Neutrophil (primary cell): ENCODE measurements around the gene EPHA2.

Experiments
- H3K27ac ChIP-seq: fragments of 200-600 bp; sonication (generic); 2 replicates; pipeline ENCODE4 v1.5.1; 2016; ENCODE audit warnings: mild to moderate bottlenecking, moderate library complexity
- H3K27me3 ChIP-seq: fragments of 200-600 bp; sonication (generic); 2 replicates; pipeline ENCODE4 v1.6.0; 2016; ENCODE audit warnings: mild to moderate bottlenecking
- H3K36me3 ChIP-seq: fragments of 200-600 bp; sonication (generic); 2 replicates; pipeline ENCODE4 v1.5.1; 2017
- H3K4me1 ChIP-seq, 2 experiments: fragments of 200-600 bp in 1 of 2; sonication (generic) in 1 of 2; 1 replicate in 1 of 2; 2 replicates in 1 of 2; pipeline versions ENCODE4 v1.5.1 to v1.6.1; 2013 to 2016; ENCODE audit warnings: low read depth in 1 of 2, low read length in 1 of 2, mild to moderate bottlenecking in 1 of 2, moderate library complexity in 1 of 2; ENCODE audit not compliant: control insufficient read depth in 1 of 2, insufficient read depth in 1 of 2
- H3K4me3 ChIP-seq, 2 experiments: fragments of 200-600 bp in 1 of 2; sonication (generic) in 1 of 2; 1 replicate in 1 of 2; 2 replicates in 1 of 2; pipeline ENCODE4 v1.5.1; 2013 to 2016; ENCODE audit warnings: low read depth in 1 of 2, low read length in 1 of 2, mild to moderate bottlenecking in 1 of 2, moderate library complexity in 1 of 2
- H3K9me3 ChIP-seq: fragments of 200-600 bp; sonication (generic); 2 replicates; pipeline ENCODE4 v1.5.1; 2016
- TF ChIP-seq, protein P1 (sequence below): fragments of 200-600 bp; sonication (generic); IDR thresholded peaks from 2 replicates; pipeline ENCODE4 v1.5.1; 2016; ENCODE audit warnings: antibody characterized with exemption

The EPHA2 gene

DNA sequence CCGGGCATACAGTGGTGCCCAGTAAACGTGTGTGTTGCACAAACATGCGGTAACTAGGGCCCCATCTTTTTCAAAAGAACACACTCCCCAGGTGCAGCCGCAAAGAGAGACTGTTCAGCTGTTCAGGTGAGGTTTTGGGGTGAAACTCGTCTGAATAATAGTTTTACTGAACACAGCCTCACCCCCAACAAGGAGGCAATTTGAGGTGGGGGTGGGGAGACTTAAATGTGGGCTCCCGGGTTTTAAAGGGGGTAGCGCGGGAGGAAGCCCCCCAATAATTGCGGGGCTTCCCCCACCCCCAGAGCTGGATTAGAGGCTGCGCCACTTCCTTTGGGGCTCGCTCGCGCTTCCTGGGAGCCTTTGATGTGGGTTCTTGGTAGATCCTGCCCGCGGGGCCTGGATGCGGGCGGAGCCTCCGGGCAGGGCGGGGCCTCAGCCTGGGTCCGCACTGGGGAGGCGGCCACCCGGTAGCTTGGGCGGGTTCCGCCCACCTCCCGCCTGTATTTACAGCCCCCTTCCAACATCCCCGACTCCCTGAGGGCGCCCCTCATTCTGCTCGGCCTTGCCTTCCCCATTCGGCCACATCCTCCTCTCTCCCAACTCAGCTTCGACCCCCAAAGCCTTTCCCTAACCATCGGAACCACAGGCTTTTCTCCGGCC, 6.4 kb upstream of the EPHA2 start:
- no peaks in the 10 kb centered on the region for H3K36me3 ChIP-seq
- TF ChIP-seq, protein P1, sequence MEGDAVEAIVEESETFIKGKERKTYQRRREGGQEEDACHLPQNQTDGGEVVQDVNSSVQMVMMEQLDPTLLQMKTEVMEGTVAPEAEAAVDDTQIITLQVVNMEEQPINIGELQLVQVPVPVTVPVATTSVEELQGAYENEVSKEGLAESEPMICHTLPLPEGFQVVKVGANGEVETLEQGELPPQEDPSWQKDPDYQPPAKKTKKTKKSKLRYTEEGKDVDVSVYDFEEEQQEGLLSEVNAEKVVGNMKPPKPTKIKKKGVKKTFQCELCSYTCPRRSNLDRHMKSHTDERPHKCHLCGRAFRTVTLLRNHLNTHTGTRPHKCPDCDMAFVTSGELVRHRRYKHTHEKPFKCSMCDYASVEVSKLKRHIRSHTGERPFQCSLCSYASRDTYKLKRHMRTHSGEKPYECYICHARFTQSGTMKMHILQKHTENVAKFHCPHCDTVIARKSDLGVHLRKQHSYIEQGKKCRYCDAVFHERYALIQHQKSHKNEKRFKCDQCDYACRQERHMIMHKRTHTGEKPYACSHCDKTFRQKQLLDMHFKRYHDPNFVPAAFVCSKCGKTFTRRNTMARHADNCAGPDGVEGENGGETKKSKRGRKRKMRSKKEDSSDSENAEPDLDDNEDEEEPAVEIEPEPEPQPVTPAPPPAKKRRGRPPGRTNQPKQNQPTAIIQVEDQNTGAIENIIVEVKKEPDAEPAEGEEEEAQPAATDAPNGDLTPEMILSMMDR: no peak
- H3K27me3 ChIP-seq: peaks cover 75% of the 10 kb centered on the region
- no peak overlapping the region for H3K4me3 ChIP-seq
- no peaks in the 10 kb centered on the region for H3K9me3 ChIP-seq
- peaks cover 0 to 4% of the 10 kb centered on the region in 2 experiments for H3K4me1 ChIP-seq
- no peak overlapping the region for H3K27ac ChIP-seq

GRCh38 chr1:16161717-16162116, 5.8 kb upstream of the EPHA2 start:
- Histone ChIP-seq H3K27me3 (peaks cover 75% of the 10 kb centered on the region), H3K27ac (no peak overlapping the region), H3K36me3 (no peaks in the 10 kb centered on the region), H3K9me3 (no peaks in the 10 kb centered on the region), H3K4me3 (no peak overlapping the region), H3K4me1 (peaks cover 4 to 9% of the 10 kb centered on the region in 2 experiments)
- TF ChIP-seq, protein P1: no peak

DNA sequence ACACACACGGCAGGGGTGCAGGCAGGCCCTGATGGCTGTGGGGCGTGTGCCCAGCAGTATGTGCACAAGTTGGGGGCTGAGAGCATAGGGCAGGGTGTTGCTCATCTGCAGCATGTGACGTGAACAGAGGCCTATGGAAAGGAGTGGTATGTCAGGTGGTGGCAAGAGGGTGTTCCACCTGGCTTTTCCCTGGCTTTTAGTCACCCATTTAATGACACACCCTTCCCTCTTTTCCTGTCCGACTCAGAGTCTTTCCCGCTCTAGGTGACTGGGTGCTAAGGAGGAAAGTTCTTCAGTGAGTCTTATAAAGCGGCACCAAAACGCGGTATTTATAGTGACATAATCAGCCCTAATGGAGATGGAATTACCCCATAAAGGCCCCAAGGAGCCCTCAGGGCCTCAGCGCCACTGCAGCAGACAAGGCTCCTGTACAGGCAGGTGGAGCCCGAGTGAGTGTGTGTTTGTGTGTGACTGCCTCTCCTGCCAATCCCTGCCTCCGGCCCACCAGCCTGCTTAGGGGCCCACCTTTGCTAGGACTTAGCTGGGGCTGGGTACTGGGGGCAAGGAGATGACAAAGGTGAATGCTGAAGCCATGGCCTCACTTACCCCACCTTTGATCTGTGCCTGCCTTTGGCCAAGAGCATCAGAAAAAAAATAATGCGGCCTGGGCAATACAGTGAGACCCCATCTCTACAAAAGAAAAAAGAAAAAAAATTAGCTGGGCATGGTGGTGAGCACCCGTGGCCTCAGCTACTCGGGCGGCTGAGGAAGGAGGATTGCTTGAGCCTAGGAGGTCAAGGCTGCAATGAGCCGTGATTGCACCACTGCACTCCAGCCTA, 3.3 kb upstream of the EPHA2 start:
- Histone ChIP-seq H3K4me1 (peaks cover 29 to 34% of the 10 kb centered on the region in 2 experiments), H3K36me3 (no peaks in the 10 kb centered on the region), H3K4me3 (no peak overlapping the region), H3K9me3 (no peaks in the 10 kb centered on the region), H3K27me3 (peaks cover 75% of the 10 kb centered on the region), H3K27ac (no peak overlapping the region)
- TF ChIP-seq, protein P1: no peak

DNA sequence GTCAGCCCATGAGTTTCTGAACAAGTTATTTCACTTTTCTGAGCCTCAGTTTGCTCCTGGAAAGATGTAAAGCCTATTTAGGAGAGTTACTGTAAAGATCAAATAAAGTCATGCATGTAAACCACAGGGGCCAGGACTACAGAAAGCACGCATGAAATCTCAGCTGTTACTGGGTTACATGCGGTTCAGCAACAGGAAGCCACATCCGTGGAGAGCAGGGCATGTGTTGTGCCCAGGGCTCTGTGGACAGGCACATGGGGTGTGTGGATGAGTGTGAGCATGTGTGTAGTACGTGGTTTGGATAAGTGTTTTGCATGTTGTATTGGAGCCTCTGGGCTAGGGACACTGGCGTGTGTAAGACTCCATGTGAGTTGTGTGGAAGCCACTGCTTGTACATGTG, 2.2 kb upstream of the EPHA2 start:
- peaks cover 75% of the 10 kb centered on the region for H3K27me3 ChIP-seq
- no peaks in the 10 kb centered on the region for H3K9me3 ChIP-seq
- H3K27ac ChIP-seq: no peak overlapping the region
- peaks cover 32 to 38% of the 10 kb centered on the region in 2 experiments for H3K4me1 ChIP-seq
- H3K36me3 ChIP-seq: no peaks in the 10 kb centered on the region
- TF ChIP-seq, protein P1: no peak
- no peak overlapping the region for H3K4me3 ChIP-seq

GRCh38 chr1:16156848-16157495, 1.1 kb upstream of the EPHA2 start:
- Histone ChIP-seq H3K9me3 (no peaks in the 10 kb centered on the region), H3K36me3 (no peaks in the 10 kb centered on the region), H3K4me3 (no peak overlapping the region), H3K4me1 (peaks cover 32 to 34% of the 10 kb centered on the region in 2 experiments), H3K27me3 (peaks cover 75% of the 10 kb centered on the region), H3K27ac (no peak overlapping the region)
- TF ChIP-seq, protein P1: no peak
